ENCODE results near the gene TAS1R1.

TAS1R1 gene

DNA sequence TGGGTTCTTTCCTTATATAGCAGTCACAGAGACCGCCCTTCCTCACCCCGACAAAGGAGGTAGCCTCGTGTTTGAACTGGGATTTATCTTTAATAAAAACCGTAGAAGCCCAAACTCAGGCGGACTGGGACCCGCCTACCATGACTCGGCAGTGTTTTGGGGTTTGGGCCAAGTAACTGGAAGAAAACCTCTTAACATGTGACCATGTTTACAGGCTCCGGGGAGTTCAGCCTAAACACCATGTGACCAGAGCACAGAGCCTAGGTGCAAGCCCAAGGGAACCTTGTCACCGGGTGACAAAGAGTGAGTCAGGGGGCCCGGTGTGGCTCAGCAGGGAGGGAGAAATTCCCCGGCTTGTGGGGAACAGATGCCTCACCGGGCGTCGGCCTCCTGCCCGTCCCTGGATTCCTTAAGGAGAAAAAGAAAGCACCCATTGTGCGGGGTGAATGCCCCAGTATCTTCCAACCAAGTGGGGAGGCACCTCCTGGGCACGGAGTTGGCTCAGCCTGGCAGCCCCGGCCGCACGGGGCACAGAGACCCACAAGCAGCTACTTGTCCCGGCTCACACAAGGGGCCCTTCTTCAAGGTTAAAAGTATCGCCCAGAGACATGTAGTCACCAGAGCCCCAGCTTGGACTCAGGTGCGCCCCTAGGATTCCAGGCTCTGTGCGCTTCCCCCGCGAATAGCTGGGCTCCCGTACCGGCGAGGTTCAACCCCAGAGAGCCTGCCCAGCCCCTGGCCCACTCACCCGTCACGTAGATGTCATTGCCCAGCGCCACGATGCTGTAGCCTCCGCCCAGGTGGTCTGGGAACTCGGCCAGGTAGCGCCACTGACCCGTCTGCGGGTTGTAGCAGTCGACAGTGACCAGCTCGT is 46.2 kb downstream of the TAS1R1 start:
- Histone ChIP-seq H3K27me3 (ENCODE audit: insufficient read depth, low read depth, severe bottlenecking) (no peaks in the 10 kb centered on the region), H3K9me3 (ENCODE audit: severe bottlenecking) (no peaks in the 10 kb centered on the region), H3K4me3 (ENCODE audit: low read depth, low read length) (peak overlapping the region; percentile 69), H3K36me3 (peaks cover 40% of the 10 kb centered on the region), H3K27ac (peak overlapping the region; percentile 74)
- TF ChIP-seq, protein P1, sequence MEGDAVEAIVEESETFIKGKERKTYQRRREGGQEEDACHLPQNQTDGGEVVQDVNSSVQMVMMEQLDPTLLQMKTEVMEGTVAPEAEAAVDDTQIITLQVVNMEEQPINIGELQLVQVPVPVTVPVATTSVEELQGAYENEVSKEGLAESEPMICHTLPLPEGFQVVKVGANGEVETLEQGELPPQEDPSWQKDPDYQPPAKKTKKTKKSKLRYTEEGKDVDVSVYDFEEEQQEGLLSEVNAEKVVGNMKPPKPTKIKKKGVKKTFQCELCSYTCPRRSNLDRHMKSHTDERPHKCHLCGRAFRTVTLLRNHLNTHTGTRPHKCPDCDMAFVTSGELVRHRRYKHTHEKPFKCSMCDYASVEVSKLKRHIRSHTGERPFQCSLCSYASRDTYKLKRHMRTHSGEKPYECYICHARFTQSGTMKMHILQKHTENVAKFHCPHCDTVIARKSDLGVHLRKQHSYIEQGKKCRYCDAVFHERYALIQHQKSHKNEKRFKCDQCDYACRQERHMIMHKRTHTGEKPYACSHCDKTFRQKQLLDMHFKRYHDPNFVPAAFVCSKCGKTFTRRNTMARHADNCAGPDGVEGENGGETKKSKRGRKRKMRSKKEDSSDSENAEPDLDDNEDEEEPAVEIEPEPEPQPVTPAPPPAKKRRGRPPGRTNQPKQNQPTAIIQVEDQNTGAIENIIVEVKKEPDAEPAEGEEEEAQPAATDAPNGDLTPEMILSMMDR (IDR thresholded peaks at IDR 0.05; ENCODE audit: low read depth, low read length), result 0 out of 2 replicates have a peak, but pooled peaks have one; percentile 14
- DNase-seq, result no peak

DNA sequence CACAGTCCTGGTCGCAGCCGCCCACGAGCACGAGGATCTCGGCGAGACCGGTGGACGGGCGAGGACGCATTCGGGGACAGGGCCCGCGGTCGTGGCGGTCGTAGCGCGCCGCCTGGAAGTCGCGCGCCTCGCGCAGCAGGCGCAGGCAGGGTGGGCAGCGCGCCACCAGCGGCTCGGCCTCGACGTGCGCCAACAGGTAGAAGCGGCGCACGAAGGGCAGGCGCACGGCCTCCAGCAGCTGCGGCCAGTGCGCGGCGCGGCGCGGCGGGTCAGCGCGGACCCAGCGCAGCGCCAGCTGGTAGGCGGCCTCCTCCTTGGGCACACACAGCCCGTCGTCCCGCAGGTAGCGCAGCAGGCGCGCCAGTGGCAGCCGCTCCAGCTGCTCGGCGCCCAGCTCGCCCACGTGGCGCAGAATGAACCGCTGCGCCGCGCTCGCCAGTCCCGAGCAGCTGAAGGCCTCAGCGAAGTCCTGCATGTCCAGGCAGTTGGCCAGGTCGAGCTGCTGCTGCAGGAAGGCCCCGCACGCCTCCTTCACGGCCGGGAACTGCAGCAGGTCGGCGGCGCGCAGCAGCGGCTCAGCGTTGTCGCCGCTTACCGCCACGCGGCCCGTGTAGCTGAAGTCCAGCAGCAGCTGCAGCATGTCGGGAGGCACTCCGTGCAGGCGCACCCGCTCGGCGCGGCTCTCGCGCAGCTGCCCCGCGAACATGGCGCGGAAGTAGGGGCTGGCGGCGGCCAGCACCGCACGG is 47.0 kb downstream of the TAS1R1 start:
- H3K27ac ChIP-seq, result peak overlapping the region; percentile 74

DNA sequence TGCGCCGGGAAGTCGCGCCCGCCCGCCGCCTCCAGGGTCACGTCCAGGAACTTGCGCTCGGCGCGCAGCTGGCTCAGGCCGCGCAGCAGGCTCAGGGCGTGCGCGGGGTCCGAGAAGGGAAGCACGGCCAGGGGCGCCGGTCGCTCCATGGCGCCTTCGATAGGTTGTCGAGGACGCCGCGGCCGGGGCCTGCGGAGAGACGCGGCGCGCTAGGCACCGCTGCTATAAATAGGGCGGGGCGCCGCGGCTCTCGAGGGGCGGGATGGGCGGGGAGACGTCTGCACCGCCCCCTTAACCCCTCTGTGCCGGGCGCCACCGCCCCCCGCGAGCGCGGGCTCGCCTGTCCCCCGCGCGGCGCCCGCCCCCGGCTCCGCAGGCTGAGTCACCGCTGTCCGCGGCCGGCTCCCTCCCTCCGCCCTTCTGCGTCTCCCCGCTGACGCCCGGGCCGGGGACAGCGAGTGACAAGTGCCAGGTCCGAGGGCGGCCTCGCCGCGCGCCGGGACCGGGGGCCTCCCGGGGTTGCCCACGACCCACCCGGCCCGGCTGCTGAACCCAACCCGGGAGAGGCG is 47.6 kb downstream of the TAS1R1 start, which contains the start of gene KLHL21:
Gene KLHL21 (minus strand): TSS at position 201 of the 569 bp plus-strand sequence. CDS start 52 bp downstream, at position 149.
- peaks cover 25% of the 10 kb centered on the region for H3K36me3 ChIP-seq
- H3K27me3 ChIP-seq (ENCODE audit: insufficient read depth, low read depth, severe bottlenecking), result no peaks in the 10 kb centered on the region
- peak within 1 kb of the TSS; percentile 69 for H3K4me3 ChIP-seq (ENCODE audit: low read depth, low read length)
- DNase-seq, result peak; percentile 85
- H3K27ac ChIP-seq, result peak within 1 kb of the TSS; percentile 74
- no peaks in the 10 kb centered on the region for H3K9me3 ChIP-seq (ENCODE audit: severe bottlenecking)
- TF ChIP-seq, protein P1 (IDR thresholded peaks at IDR 0.05; ENCODE audit: low read depth, low read length), result no peak

More for the DNA sequence above, 47.0 kb downstream of the TAS1R1 start:
- H3K4me3 ChIP-seq (ENCODE audit: low read depth, low read length), result peak overlapping the region; percentile 69
- TF ChIP-seq, protein P1 (IDR thresholded peaks at IDR 0.05; ENCODE audit: low read depth, low read length), result no peak
- no peak for DNase-seq
- H3K27me3 ChIP-seq (ENCODE audit: insufficient read depth, low read depth, severe bottlenecking), result no peaks in the 10 kb centered on the region
- H3K9me3 ChIP-seq (ENCODE audit: severe bottlenecking), result no peaks in the 10 kb centered on the region
- H3K36me3 ChIP-seq, result peaks cover 32% of the 10 kb centered on the region

DNA sequence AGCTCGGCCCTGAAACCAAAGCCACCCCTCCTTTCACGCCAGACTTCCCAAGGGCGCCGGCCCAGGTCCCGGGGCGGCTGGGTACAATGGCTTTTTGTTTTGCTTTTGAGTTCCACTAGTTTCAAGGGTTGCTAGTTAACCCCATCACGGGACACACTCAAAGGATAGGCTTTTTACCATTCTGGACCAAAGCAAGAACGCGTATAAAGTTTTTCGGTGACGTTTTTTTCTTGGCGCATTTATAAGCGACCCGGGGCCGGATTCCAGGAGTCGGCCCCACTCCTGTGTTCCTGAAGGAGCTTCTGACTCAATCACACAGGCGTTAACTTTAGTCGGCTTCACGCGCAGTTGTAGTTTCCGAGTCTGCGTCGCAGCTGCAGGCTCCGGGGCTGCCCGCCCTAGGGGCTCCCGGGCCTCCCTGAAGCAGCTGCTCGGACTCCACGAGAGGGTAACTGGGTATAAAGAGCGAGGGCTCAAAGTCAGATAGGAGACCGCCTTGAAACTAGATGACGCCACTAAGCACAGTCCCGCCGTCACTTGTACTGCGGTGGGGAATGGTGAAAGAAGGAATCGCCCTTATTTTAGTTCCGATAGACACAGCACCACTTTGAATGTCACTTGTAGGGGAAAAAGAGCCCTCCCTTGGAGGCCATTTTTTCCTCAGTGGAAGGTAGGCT is 48.3 kb downstream of the TAS1R1 start:
- Histone ChIP-seq H3K36me3 (peaks cover 19% of the 10 kb centered on the region), H3K27ac (peak overlapping the region; percentile 67), H3K9me3 (ENCODE audit: severe bottlenecking) (no peaks in the 10 kb centered on the region), H3K27me3 (ENCODE audit: insufficient read depth, low read depth, severe bottlenecking) (no peaks in the 10 kb centered on the region), H3K4me3 (ENCODE audit: low read depth, low read length) (peak overlapping the region; percentile 52)
- DNase-seq, result no peak
- TF ChIP-seq, protein P1 (IDR thresholded peaks at IDR 0.05; ENCODE audit: low read depth, low read length), result no peak

DNA sequence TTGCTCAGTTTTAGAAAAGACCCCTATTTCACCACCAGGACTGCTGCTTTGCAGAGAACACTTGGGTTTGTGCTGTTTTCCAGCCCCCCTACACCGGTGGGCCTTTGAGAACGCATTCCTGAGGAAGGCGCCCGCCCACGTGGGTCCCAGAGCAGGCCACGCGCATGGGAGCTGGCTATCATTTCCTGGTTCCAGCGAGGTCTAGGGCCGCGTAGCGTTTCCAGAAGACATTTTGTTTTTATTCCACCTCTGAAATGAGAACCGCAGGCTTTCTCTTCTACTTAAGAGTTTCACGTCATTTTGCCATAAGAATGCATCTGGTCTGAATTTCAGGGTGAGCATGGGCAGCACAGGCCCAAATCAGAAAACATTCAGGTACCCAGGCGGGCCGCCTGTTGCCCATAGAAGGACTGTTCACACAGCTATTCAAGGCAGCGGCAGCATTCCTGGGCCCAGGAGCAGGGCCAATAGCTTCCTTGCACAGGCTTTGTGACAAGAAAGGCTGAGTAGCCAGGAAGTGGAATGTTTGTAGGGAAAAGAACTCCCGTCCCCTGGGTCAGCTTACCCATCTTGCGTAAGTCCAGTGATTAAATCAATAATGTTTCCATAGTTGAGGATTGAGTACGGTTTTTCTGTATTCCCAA is 48.9 kb downstream of the TAS1R1 start:
- Histone ChIP-seq H3K4me3 (ENCODE audit: low read depth, low read length) (no peak overlapping the region), H3K27ac (no peak overlapping the region)
- DNase-seq, result no peak

More for the DNA sequence above, 48.9 kb downstream of the TAS1R1 start:
- Histone ChIP-seq H3K27me3 (ENCODE audit: insufficient read depth, low read depth, severe bottlenecking) (no peaks in the 10 kb centered on the region), H3K36me3 (peaks cover 13% of the 10 kb centered on the region), H3K9me3 (ENCODE audit: severe bottlenecking) (no peaks in the 10 kb centered on the region)
- TF ChIP-seq, protein P1 (IDR thresholded peaks at IDR 0.05; ENCODE audit: low read depth, low read length), result no peak
